Hepatocyte (in vitro differentiated cells): ENCODE data around the gene TNFAIP1. TPM values are rescaled to one million over a fixed set of nuclear protein-coding genes. Genes with fewer than 3 reads are reported as not detected.

Source experiments
- DNase-seq: peaks from one replicate; pipeline ENCODE4 v3.0.0-alpha.2; 2016; ENCODE audit warnings: low spot score
- H2AFZ ChIP-seq: fragments of 200-600 bp; sonication (generic); 2 replicates; pipeline ENCODE4 v1.6.0; 2016; ENCODE audit warnings: antibody characterized with exemption, mild to moderate bottlenecking
- H3K27ac ChIP-seq: fragments of 200-600 bp; sonication (generic); 2 replicates; pipeline ENCODE4 v1.5.1; 2016; ENCODE audit warnings: mild to moderate bottlenecking
- H3K27me3 ChIP-seq: fragments of 200-600 bp; sonication (generic); 2 replicates; pipeline ENCODE4 v1.6.1; 2016
- H3K36me3 ChIP-seq: fragments of 200-600 bp; sonication (generic); replicated peaks from 2 replicates; pipeline ENCODE4 v1.5.1; 2016; ENCODE audit warnings: low read depth; ENCODE audit not compliant: insufficient read depth
- H3K4me1 ChIP-seq: fragments of 200-600 bp; sonication (generic); 2 replicates; pipeline ENCODE4 v1.5.1; 2016; ENCODE audit warnings: mild to moderate bottlenecking, moderate library complexity; ENCODE audit not compliant: insufficient read depth
- H3K4me2 ChIP-seq: fragments of 200-600 bp; sonication (generic); 2 replicates; pipeline ENCODE4 v1.6.0; 2016
- H3K4me3 ChIP-seq: fragments of 200-600 bp; sonication (generic); 2 replicates; pipeline ENCODE4 v1.5.1; 2016; ENCODE audit warnings: mild to moderate bottlenecking
- H3K79me2 ChIP-seq: fragments of 200-600 bp; sonication (generic); 2 replicates; pipeline ENCODE4 v1.6.0; 2017; ENCODE audit warnings: mild to moderate bottlenecking
- H3K9me2 ChIP-seq: fragments of 200-600 bp; sonication (generic); replicated peaks from 2 replicates; pipeline ENCODE4 v1.6.0; 2017; ENCODE audit warnings: mild to moderate bottlenecking; ENCODE audit not compliant: insufficient read depth
- H3K9me3 ChIP-seq: fragments of 200-600 bp; sonication (generic); 2 replicates; pipeline ENCODE4 v1.5.1; 2016; ENCODE audit warnings: low read depth, mild to moderate bottlenecking
- H4K20me1 ChIP-seq: fragments of 200-600 bp; sonication (generic); 2 replicates; pipeline ENCODE4 v1.6.0; 2016; ENCODE audit warnings: mild to moderate bottlenecking; ENCODE audit not compliant: insufficient read depth, poor library complexity, severe bottlenecking
- EZH2 ChIP-seq: fragments of 200-600 bp; sonication (generic); IDR thresholded peaks from 2 replicates; pipeline ENCODE4 v1.6.1; 2016; ENCODE audit warnings: antibody characterized with exemption, mild to moderate bottlenecking, borderline replicate concordance
- EZH2phosphoT487 ChIP-seq: fragments of 200-600 bp; sonication (generic); IDR thresholded peaks from one replicate; pipeline ENCODE4 v1.6.1; 2018; ENCODE audit warnings: antibody characterized with exemption, mild to moderate bottlenecking, low read depth, moderate library complexity; ENCODE audit not compliant: unreplicated experiment, severe bottlenecking
- WGBS: methylation state at CpG from one replicate; pipeline ENCODE4 v1.1.6; 2016; ENCODE audit warnings: low lambda C conversion rate; ENCODE audit errors: missing lambda C conversion rate; 5-methylcytosine and 5-hydroxymethylcytosine counted together
- polyA plus RNA-seq: library from polyadenylated mRNA; unstranded; fragments of >200 nt; fragmentation: Nextera tagmentation; extraction: Ambion mirVana; gene quantifications from 2 replicates; pipeline ENCODE4 v1.2.1, GENCODE V29; 2016
- total RNA-seq: library from RNA; depleted of rRNA; stranded (reverse); fragments of >200 nt; gene quantifications from 2 replicates; pipeline ENCODE4 v1.2.3, GENCODE V29; 2014
- TF ChIP-seq, protein P1 (sequence below): fragments of 200-600 bp; sonication (generic); IDR thresholded peaks from 2 replicates; pipeline ENCODE4 v1.5.1; 2016; ENCODE audit warnings: antibody characterized with exemption, mild to moderate bottlenecking; ENCODE audit not compliant: poor library complexity

The TNFAIP1 gene
- total and polyA plus RNA-seq, 2 experiments from 2014 or later, result 37.6 to 39.0 TPM

DNA sequence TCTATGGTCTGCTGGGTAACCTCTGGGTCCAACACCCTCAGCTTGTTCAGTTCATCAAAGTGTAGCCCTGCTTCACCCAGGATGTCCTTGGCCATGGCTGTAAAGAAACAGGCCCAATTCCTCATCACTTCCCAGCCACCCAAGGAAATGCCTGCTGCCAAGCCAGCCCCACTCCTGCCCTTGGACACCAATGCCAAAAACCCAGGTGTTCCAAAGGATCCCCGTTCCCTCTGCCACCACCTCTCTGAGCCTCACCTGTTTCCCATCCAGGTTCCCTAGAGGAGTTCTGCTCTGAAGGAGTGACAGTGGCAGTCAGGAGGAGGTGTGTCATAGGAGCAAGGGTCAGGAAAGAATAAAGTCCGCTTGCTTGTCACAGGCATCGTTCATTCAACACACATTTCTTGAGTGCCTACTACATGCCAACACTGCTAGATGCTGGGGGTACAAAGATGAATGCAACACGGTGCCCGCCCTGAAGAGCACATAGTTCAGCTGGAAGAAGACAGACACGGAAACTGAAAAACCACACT is 3.6 kb upstream of the TNFAIP1 start:
- TF ChIP-seq EZH2 (no peak), EZH2phosphoT487 (no peak)
- TF ChIP-seq, protein P1, sequence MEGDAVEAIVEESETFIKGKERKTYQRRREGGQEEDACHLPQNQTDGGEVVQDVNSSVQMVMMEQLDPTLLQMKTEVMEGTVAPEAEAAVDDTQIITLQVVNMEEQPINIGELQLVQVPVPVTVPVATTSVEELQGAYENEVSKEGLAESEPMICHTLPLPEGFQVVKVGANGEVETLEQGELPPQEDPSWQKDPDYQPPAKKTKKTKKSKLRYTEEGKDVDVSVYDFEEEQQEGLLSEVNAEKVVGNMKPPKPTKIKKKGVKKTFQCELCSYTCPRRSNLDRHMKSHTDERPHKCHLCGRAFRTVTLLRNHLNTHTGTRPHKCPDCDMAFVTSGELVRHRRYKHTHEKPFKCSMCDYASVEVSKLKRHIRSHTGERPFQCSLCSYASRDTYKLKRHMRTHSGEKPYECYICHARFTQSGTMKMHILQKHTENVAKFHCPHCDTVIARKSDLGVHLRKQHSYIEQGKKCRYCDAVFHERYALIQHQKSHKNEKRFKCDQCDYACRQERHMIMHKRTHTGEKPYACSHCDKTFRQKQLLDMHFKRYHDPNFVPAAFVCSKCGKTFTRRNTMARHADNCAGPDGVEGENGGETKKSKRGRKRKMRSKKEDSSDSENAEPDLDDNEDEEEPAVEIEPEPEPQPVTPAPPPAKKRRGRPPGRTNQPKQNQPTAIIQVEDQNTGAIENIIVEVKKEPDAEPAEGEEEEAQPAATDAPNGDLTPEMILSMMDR, result no peak
- Histone ChIP-seq H3K4me1 (peaks cover 18% of the 10 kb centered on the region), H3K9me2 (no peaks in the 10 kb centered on the region), H3K9me3 (no peaks in the 10 kb centered on the region), H3K36me3 (no peaks in the 10 kb centered on the region), H3K4me3 (no peak overlapping the region), H4K20me1 (no peaks in the 10 kb centered on the region), H3K4me2 (no peak overlapping the region), H3K27me3 (no peaks in the 10 kb centered on the region), H3K79me2 (peaks cover 37% of the 10 kb centered on the region), H2AFZ (no peak overlapping the region), H3K27ac (peak overlapping the region; percentile 44)
- 92% methylated on average over 6 of the region's 6 CpGs for WGBS
- DNase-seq, result no peak

DNA sequence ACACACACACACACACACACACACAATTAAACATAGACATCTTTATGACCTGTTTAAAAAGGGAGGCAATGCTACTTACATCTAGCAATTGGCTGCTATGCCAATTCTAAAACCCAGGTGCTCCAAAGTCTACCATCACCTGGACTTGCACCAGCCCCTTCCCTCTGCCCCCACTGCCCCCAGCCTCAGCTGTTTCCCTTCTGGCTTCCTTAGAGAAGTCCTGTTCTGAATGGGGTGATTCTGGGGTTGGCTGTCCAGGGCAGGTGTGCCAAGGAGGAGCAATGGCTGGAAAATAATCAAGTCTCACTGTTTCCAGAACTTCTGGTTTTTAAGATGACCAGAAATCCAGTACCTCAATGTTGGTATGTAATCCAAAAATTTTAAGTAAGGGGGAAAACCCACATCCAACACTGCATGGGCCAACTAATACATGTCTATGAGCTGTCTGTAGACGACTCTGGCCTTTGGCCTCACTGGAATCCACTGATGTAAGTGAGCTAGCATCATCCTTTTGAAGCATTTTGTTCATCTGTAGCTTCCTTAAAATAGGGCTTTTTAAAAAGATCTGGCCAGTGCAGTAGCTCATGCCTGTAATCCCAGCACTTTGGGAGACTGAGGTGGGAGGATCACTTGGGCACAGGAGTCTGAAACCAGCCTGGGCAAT is 2.3 kb upstream of the TNFAIP1 start:
- H3K27me3 ChIP-seq, result no peaks in the 10 kb centered on the region
- H3K4me2 ChIP-seq, result no peak overlapping the region
- 79% methylated on average over 1 of the region's 1 CpG for WGBS
- H4K20me1 ChIP-seq, result peaks cover 7% of the 10 kb centered on the region
- TF ChIP-seq, protein P1, result no peak
- TF ChIP-seq EZH2phosphoT487 (no peak), EZH2 (no peak)
- H3K79me2 ChIP-seq, result peaks cover 50% of the 10 kb centered on the region
- no peak for DNase-seq
- H3K4me1 ChIP-seq, result peaks cover 20% of the 10 kb centered on the region
- no peak overlapping the region for H3K4me3 ChIP-seq
- H3K36me3 ChIP-seq, result no peaks in the 10 kb centered on the region
- H3K9me3 ChIP-seq, result no peaks in the 10 kb centered on the region
- H2AFZ ChIP-seq, result no peak overlapping the region
- no peaks in the 10 kb centered on the region for H3K9me2 ChIP-seq
- no peak overlapping the region for H3K27ac ChIP-seq

DNA sequence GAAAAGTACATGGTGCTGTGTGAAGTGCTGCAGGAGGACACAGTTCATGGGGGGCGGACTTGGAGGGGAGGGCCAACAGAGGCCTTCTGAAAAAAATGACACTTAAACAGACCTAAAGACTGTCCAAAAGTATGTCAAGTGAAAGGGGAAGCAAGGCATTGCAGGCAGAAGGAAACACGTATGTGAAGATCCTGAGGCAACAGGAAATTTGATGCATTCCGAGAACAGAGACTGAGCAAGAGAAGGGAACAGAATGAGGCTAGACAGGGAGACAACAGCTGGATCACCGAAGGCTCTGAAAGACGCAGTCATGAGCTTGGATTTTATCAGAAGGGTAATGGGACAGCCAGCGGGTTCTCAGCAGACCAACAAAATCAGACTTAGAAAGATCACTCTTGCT is 1.4 kb upstream of the TNFAIP1 start:
- Histone ChIP-seq H3K36me3 (no peaks in the 10 kb centered on the region), H3K4me1 (peaks cover 20% of the 10 kb centered on the region), H3K9me2 (no peaks in the 10 kb centered on the region), H2AFZ (no peak overlapping the region), H3K4me2 (peak overlapping the region; percentile 96), H3K9me3 (no peaks in the 10 kb centered on the region), H3K79me2 (peaks cover 59% of the 10 kb centered on the region), H3K27me3 (no peaks in the 10 kb centered on the region), H3K27ac (peak overlapping the region; percentile 85), H3K4me3 (peak overlapping the region; percentile 60), H4K20me1 (peaks cover 8% of the 10 kb centered on the region)
- no peak for DNase-seq
- 82% methylated on average over 6 of the region's 6 CpGs for WGBS
- TF ChIP-seq EZH2phosphoT487 (no peak), EZH2 (no peak)
- TF ChIP-seq, protein P1, result no peak
